GM19025 (cell line): ENCODE results near the gene ZNF284.

Experiments
- ATAC-seq: cut with Tn5 transposase; IDR thresholded peaks from one replicate; pipeline ENCODE4 v1.9.1; 2021; ENCODE audit warnings: mild to moderate bottlenecking, low read depth, moderate library complexity; ENCODE audit not compliant: unreplicated experiment

Gene ZNF284

DNA sequence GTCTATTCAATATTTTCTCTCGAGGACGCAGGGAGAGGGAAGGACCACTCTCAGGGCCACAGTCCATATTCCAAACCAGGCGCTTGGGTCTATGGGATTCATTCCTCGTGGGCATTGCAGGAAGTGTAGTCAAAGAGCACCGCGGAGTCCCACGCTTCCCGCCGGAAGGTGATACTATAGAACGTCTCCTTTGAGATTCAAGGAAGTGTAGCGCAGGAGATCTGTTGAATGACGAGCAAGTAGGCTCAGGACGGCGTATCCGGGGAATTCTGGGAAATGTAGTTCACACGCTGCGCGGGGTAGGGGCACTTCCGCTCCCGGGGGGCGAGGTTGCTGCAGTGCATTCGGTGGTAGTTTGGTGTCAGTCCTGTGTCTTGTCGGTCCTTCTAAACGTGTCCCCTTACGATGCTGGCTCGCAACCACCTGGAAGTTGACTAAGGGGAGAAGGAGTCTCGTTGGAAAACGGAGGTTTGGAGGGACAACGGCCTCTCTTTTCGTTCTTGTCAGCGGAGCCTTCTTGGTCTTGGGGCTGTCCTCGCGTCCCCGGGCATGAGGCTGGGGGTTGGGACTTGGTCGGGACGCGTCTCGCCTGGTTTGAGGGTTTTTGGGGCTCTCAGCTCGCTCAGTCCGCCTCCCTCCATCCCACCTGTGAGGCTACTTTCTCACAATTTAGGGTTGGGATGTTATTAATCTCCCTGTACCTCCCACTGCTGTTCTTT, at the start of gene ZNF284:
Gene ZNF284, plus strand, starts transcription at position 336 of the 719 bp plus-strand sequence. CDS start 4,231 bp downstream, outside the sequence.
- ATAC-seq, result peak; percentile 90

DNA sequence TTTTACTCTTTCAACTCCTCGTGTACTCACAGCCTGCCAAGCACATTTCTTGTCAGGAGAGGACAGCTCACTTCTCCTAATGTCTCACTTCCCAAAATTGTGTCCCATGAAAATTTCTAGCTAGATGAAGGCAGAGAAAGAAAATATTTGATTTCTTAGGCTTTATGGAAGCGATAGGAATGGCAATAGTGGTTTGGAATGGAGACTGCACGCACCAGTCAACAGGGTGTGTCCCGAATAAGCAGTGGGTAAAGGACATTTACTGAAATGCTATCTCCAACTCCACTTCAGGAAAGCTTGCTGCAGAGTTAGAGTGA, 47.1 kb upstream of the ZNF284 start:
- no peak for ATAC-seq

DNA sequence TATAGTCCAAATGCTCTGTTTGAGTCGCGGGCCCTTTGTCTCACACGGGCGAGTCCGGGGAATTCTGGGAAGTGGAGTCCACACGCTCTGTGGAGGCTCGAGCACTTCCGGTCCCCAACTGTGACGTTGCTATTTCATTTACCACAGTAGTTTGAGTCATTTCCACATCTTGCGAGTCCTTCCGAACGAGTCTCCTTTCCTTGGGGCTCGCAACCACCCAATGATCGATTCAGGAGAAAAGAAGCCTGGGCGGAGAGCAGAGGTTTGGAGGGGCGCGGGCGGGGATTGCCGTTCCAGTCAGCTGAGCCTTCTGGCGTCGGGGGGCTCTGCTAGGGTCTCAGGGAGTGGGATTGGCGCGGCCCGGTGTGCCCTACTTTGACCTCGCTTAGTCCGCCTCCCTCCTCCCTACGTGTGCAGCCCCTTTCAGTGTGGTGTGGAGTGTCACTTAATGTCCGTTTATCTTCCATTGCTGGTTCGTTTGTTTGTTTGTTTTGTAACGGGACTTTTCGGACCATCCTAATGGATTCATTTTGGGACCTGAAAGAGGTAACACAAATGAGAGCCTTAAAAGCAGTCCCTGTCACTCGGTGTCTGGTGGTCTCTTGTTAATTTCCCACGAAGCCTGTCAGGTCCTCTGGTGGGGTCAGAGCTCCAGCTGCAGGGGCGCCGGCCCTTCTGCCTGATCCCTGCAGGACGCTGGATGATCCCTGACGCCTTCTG, 46.6 kb upstream of the ZNF284 start, which contains the start of gene ZNF222:
Gene ZNF222, plus strand, starts transcription at position 163 of the 720 bp plus-strand sequence. Its CDS starts 58 bp downstream, at position 221.
- ATAC-seq, result peak; percentile 86

DNA sequence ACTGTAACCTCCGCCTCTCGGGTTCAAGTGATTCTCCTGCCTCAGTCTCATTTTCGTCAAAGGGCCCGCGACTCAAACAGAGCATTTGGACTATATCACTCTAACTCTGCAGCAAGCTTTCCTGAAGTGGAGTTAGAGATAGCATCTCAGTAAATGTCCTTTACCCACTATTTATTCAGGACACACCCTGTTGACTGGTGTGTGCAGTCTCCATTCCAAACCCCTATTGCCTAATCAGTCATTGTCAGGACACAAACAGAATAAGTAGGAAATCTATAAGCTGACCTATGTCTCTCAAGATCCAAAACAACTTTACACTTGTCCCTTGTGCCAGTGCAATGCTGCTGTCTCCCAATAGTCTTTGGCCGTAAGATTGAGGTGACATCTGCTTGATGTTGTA, 45.3 kb upstream of the ZNF284 start:
- ATAC-seq, result no peak

DNA sequence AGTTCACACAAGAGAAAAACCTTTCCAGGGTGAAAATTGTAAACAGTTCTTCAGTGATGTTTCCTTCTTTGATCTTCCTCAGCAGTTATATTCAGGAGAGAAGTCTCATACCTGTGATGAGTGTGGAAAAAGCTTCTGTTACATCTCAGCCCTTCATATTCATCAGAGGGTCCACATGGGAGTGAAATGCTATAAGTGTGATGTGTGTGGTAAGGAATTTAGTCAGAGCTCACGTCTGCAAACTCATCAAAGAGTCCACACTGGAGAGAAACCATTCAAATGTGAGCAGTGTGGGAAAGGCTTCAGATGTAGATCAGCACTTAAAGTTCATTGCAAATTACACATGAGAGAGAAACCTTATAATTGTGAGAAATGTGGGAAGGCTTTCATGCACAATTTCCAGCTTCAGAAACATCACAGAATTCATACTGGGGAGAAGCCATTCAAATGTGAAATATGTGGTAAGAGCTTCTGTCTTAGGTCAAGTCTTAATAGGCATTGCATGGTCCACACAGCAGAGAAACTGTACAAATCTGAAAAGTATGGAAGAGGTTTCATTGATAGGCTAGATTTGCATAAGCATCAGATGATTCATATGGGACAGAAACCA, 39.9 kb upstream of the ZNF284 start:
- no peak for ATAC-seq

DNA sequence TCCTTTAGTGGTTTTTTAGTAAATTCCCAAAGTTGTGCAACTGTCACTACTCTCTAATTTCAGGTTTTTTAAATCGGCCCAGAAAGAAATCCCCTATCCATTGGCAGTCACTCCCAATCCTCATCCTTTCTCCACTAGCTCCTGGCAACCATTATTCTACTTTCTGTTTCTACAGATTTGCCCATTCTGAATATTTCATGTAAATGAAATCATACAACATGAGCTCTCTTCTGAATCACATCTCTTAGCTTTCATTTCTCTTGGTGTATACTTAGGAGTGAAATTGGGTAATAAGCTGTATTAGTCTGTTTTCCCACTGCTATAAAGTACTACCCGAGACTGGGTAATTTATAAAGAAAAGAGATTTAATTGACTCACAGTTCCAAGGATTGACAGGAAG, 29.8 kb upstream of the ZNF284 start:
- no peak for ATAC-seq

DNA sequence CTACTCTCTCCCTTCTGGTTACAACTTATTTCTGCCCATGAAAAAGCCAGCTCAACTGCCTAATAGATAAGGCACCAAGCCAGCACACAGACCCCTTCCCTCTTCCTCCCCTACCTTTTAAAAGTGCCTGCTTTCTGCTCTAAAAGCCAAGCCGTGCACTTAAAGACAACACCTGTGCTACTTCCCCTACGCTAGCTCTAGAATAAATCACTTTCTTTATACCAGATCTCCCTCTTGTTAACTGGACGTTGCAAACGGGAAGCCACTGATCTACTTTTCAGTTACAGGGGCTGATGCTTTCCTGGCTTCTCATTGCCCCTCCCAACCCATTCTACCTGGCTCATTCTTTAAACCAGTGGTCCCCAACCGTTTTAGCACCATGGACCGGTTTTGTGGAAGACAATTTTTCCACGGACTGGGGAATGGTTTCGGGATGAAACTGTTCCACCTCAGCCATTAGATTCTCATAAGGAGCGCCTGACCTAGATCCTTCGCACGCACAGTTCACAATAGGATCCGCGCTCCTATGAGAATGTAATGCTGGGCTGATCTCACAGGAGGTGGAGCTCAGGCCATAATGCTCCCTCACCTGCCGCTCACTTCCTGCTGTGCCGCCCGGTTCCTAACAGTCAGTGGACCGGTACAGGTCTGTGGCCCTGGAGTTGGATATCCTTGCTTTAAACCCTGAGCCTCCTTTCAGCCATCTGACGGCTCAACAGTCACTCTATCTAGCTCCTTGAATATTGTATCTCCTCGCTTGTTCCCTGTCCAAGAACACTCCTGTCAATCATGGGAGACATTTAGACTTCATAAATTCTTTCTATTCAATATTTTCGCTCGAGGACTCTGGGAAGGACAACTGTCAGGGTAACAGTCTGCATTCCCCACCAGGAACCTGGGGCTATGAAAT, 21.0 kb upstream of the ZNF284 start:
- ATAC-seq, result no peak

DNA sequence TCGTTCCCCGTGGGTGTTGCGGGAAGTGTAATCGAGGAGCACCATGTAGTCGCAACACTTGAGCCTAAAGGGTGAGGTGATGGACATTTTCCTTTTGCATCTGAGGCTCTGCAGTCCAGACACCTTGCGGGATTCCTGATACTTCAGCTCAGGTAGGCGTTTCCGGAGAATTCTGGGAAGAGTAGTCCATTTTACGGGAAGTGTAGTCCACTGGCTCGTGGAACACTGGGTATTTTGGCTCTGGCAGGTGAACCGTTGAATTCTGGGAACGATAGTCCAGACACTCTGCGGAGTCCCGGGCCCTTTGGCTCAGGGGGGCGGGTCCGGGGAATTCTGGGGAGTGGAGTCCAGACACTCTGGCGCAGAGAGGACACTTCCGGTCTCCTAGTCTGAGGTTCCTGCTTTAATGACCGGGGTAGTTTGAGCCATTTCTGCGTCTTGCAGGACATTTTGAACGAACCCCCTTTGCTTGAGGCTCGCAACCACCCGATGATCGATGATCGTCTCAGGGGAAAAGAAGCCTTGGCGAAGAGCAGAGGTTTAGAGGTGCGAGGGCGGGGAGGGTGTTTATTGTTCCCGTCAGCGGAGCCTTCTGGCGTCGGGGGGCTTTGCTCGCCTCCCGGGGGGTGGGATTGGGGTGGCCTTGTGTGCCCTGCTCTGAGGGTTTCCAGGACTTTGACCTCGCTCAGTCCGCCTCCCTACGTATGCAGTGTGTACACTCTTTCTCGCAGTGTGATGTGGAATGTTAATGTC, 20.1 kb upstream of the ZNF284 start, which contains the start of gene ZNF223:
Gene ZNF223, plus strand, starts transcription at position 387 of the 753 bp plus-strand sequence. CDS start 3,141 bp downstream, outside the sequence.
- ATAC-seq, result no peak

DNA sequence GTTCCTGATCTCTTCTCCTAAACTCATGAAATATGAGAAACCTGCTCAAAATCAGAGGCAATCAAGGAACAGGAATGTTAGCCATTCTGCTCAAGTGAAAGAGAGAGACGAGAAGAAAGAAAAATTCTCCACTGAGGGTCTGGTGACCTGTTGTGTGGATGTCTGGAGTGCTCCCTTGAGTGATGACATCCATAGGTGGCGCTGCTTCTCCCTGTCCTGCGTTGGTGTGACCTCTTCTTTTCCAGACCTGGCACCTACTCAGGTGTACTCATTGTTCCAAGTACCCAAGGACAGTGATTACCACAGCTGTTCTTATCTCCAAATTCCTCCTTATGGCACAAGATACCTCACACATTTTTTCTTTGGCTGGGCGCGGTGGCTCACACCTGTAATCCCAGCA, 16.1 kb upstream of the ZNF284 start:
- no peak for ATAC-seq

DNA sequence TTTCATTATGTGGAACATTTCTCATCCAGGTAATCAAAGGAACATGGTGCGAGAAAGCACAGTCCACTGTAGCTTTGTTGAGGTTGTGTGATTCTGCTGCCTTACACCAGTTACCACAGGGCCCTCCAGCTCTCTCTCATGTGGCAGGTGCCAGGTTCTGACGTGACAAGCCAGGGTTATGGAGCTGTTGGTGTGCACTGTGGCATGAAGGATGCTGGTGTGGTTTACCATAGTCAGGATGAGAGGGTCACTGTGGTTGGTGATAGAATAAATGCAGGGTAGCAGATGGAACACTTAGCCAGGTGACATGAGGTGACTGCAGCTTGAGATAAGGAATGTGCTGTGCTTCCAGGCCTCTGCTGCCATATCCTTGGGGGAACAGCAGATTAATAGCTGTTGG, 12.7 kb upstream of the ZNF284 start:
- no peak for ATAC-seq

DNA sequence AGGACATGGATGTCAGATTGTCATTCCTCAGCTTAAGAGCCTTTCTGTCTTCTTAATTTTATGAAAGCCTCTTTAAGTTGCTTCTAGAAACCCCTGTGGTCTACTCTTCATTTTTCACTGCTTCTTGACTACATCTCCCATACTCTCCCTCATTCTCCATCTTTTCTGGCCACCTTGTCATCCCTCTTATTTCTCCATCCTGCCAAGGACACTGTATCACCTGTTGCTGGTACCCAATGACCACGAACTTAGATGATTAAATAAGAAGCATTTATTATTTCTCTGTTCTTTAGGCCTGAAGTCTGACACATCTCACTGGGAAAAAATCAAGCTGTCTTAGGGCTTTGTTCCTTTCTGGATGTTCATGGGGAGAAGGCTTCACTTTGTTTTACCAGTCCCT, 10.9 kb upstream of the ZNF284 start:
- no peak for ATAC-seq

DNA sequence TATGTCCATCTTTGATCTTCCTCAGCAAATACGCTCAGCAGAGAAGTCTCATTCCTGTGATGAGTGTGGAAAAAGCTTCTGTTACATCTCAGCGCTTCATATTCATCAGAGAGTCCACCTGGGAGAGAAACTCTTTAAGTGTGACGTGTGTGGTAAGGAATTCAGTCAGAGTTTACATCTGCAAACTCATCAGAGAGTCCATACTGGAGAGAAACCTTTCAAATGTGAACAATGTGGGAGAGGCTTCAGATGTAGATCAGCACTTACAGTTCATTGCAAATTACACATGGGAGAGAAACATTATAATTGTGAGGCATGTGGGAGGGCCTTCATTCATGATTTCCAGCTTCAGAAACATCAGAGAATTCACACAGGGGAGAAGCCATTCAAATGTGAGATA, 5.7 kb upstream of the ZNF284 start:
- no peak for ATAC-seq

DNA sequence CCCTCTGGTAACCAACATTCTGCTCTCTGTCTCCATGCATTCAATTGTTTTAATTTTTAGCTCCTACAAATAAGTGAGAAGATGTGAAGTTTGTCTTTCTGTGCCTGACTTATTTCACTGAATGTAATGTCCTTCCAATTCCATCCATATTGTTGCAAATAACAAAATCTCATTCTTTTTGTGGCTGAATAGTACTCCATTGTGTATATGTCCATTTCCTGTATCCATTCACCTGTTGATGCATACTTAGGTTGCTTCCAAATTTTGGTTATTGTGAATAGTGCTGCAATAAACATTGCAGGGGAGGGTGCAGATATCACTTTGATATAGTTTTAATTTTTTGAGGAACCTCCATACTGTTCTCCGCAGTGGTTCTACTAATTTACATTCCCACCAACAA, 2.5 kb upstream of the ZNF284 start:
- ATAC-seq, result no peak

DNA sequence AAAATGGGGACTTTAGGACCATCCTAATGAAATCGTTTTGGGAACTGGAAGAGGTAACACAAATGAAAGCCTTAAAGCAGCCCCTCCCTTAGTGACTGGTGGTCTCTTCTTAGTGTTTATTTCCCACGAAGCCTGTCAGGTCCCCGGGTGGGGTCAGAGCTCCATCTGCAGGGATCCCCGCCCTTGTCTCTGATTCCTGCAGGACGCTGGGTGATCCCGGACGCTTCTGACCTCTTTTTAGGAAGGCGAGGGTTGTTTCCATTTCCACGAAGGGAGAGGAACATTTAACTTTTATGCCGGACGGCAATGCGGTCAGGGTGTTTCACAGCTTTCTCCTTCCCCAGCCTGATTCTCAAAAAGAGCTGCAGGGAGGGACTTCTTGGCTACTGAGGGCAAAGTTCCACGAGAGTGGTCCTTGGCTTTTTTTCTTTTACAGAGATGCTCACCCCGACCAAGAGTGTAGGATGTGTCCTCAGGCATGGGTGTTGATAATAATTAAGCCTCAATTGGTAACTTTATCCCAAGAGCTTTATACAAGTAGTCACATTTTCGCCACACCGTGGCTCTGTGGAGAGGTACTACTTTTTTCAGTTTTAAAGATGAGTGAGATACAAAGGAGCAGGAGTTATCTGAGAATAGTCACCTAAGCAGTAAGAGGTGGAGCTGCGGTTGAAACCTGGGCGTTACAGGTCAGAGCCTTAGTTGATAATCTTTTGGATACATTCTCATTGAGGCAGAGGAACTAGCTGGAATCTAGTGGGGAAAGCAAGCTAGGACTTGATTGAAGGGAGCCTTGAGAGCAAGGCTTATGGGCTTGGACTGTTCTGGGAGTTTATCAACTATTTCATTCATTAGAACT, 813 bp downstream of the ZNF284 start:
- ATAC-seq, result no peak

DNA sequence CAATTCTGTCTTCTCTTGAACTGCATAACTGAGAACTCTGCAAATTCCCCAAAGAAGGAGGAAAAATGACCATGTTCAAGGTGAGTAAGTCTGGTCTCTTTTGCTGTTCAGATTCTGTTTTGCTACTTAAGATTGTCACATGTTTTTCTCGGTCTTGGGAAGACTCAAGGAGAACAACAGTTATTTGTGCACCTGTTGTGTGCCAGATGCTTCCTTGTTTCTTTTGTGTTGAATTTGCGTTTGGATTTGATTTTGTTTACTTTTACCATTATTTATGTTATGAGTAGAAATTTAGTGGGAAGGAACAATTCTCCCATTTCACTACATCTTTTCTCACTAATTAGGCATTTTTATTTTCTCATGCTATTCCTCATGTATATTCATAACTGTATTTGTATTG, 4.4 kb downstream of the ZNF284 start:
- ATAC-seq, result no peak

DNA sequence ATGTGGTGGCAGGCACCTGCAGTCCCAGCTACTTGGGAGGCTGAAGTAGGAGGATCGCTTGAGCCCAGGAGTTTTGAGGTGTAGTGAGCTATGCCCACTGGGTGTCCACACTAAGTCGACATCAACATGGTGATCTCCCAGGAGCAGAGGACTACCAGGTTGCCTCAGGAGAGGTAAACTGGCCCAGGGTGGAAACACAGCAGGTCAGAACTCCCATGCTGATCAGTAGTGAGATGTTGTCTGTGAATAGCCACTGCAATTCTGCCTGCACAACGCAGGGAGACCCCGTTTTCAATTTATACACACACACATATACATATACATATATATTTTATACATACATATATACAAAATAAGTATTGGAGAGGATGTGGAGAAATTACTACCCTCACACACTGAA, 20.1 kb downstream of the ZNF284 start:
- ATAC-seq, result no peak

DNA sequence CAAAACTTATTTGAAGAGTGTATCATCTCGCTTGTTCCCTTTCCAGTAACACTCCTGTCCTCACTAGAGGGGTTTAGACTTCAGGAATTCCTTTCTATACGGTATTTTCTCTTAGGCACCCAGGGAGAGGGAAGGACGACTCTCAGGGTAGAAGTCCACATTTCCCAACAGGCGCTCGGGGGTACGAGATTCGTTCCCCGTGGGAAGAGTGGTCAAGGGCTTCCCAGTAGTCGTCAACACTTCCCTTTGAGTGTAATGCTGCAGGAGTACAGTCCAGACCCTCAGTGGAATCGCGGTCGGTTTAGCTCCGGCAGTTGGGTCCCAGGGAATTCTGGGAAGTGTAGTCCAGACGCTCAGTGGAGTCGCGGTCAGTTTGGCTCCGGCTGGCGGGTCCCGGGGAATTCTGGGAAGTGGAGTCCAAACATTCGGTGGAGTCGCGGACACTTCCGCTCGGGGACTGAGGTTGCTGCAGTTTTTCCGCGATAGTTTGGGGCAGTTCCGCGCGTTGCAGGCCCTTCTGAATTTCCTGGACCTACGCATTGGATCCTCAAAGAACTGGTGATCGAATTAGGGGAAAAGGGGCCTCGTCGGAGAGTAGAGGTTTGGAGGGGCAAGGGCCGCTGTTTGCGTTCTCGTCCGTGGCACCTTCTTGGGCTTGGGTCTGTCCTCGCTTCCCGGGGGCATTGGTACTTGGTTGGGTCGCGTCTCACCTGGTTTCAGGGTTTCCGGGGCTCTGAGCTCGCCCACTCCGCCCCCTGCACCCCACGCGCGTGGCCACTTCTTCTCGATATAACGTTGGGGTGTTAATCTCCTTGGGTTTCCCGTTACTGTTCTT, 22.2 kb downstream of the ZNF284 start, which contains the start of gene ZNF224:
Gene ZNF224, plus strand, starts transcription at position 431 of the 835 bp plus-strand sequence. CDS start 3,513 bp downstream, outside the sequence.
- peak; percentile 81 for ATAC-seq

DNA sequence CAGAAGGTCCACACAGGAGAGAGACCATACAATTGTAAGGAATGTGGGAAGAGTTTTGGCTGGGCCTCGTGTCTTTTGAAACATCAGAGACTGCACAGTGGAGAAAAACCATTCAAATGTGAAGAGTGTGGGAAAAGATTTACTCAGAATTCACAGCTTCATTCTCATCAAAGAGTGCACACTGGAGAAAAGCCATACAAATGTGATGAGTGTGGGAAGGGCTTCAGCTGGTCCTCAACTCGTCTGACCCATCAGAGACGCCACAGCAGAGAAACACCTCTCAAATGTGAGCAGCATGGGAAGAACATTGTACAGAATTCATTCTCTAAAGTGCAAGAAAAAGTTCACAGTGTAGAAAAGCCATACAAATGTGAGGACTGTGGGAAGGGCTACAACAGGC, 35.8 kb downstream of the ZNF284 start:
- ATAC-seq, result no peak
